Retina (tissue), 1 donor: ENCODE results near the gene KCNJ10.

Source experiments
- DNase-seq: peaks from one replicate; pipeline ENCODE4 v3.0.0-alpha.2; 2016

Gene KCNJ10

DNA sequence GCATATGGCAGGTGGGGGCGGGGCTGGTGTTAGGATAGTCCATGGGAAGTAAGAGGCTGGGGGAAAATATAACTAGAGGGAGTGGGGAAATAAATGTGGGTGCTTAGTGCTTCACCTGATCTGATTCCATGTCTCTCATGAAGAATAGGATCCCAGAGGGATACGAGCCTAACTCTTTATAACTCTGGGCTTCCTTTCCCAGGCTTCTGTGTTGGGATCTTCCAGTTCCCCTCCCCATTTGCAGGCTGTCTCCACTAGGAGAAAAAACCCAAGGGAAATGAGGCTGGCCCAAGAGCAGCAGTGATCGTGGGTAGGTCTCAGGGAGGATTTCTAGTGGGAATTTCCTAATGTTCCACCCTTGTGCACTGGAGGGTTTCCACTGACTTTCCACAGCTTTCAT is 13.0 kb upstream of the KCNJ10 start:
- DNase-seq = no peak

DNA sequence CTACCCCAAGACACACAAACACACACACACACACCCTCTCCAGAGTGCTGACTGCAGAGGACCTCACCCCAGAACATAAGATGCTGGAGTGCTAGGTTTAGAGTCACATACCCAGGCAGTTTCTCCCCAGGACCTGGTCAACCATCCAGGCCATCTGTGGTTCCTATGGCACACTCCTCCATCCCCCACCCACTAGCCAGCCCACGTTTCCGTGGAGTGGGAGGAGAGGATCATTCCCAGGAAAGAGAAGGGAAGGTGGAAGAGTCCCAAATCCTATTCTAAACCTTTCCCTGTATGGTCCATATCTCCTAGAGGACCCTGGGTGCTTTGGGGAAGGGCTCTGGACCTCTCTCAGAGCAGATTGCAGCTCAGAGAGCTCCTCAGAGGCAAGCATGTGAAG is 12.5 kb upstream of the KCNJ10 start:
- no peak for DNase-seq

- DNase-seq = peak; percentile 68
Observed at GRCh38 chr1:160081261-160081936, 11.4 kb upstream of the KCNJ10 start, which contains the start of gene KCNJ9. TSS of gene KCNJ9 (plus strand) at chr1:160081538. CDS start at chr1:160084031, 2,493 bp downstream.

DNA sequence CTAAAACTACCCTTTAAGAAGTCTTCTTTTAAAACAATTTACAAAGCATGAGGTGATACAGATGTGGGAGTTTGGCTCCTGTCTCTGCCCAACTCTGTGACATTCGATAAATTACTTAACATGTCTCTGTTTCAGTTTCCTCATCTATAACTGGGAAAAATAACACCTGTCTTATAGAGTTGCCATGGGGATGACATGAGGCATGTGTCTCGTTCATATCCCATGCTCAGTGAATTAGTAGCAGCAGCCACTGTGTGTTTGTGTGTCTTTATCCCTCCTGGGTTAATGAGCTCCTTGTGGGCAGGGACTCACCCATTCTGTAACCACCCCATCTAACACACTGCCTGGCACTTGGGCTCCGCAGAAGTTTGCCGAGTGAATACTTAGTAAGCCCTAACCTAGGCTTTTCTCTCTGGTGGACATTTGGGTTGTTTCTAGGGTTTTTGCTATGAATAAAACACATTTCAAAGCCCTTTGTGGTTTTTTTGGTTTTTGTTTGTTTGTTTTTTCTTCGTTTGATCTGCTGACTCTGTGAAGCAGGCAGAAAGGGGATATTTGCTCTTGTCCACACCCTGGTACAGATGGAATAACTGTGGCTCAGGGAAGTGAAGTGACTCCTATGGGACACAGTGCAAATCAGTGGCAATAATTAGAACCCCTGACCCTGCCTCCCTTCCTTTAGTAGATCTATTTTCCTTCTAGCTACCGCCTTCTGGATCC is 10.6 kb upstream of the KCNJ10 start:
- DNase-seq = no peak

DNA sequence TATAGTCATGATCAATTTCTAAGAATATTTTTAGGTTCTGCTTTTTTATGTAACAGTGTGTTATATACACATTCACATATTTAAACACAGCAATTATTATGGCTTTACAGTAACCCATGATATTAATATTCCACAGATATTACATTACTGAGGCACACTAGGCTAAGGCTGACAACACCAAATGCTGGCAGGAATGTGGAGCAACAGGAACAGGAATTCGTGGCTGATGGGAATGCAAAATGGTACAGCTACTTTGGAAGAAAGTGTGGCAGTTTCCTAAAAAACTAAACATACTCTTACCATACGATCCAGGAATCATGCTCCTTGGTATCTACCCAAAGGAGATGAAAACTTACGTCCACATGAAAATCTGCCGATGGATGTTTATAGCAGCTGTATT is 9.5 kb upstream of the KCNJ10 start:
- no peak for DNase-seq

- DNase-seq = peak; percentile 79
Observed at GRCh38 chr1:160078512-160079195, 8.7 kb upstream of the KCNJ10 start.

- DNase-seq = no peak
Observed at GRCh38 chr1:160077486-160077885, 7.5 kb upstream of the KCNJ10 start.

- DNase-seq = no peak
Observed at GRCh38 chr1:160076295-160076694, 6.3 kb upstream of the KCNJ10 start.

GRCh38 chr1:160075836-160076235 is 5.9 kb upstream of the KCNJ10 start:
- no peak for DNase-seq

DNA sequence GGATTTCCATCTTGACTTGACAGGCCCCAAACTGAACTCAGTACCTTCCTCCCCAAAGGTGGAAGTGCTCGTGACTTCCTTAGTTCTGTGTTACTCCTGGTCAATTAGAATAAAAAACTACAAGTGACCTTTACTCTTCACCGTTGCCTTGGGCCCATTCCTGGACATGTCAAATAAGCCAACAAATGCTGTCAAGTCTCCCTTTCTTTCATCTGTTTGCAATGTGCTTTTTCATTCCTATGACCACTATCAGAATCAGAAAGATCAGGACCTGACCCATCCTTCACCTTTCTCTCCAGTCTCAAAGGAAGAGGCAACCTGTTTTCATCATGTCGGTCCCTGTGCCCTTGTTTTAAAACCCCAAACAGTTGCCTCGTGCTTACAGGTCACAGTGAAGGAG is 4.9 kb upstream of the KCNJ10 start:
- no peak for DNase-seq

DNA sequence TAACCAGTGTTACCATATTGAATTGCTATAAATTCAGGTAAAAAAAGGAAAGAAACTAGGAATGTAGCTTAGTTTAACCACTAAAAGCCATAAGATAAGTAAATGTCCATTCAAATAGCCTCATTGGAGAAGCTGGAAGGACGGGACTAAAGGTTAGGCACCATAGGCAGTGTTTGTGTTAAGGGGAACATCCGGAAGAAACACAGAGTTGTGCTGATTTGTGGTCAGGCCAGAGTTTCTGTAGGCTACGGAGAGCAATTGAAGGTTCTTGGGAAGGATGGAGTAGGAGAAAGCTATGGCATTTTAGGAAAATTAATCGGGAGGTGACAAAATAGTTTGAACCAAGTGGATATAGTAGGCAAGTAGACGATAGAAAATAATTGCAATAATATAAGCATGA is 1.3 kb upstream of the KCNJ10 start:
- DNase-seq = no peak

- peak; percentile 89 for DNase-seq
Observed at GRCh38 chr1:160070243-160071163, 543 bp upstream of the KCNJ10 start.

DNA sequence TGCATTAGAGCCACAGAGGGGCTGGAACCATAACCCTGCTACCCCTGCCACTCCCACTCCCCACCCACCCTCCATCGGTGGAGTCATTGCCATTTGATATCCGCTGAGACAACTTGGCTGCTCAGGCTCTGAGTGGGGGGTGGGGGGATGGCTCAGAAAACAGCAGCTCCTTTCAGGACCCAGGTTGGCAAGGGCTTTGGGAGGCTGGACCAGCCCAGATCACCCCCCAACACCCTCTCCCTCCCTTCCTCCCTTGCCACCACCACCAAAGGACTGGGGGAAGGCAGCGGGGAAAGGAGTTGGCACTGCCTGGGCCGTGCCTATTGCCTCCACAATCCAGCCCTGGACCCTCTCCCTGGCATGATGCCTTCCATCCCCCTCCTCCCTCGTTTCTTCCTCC is 1.7 kb downstream of the KCNJ10 start:
- no peak for DNase-seq

DNA sequence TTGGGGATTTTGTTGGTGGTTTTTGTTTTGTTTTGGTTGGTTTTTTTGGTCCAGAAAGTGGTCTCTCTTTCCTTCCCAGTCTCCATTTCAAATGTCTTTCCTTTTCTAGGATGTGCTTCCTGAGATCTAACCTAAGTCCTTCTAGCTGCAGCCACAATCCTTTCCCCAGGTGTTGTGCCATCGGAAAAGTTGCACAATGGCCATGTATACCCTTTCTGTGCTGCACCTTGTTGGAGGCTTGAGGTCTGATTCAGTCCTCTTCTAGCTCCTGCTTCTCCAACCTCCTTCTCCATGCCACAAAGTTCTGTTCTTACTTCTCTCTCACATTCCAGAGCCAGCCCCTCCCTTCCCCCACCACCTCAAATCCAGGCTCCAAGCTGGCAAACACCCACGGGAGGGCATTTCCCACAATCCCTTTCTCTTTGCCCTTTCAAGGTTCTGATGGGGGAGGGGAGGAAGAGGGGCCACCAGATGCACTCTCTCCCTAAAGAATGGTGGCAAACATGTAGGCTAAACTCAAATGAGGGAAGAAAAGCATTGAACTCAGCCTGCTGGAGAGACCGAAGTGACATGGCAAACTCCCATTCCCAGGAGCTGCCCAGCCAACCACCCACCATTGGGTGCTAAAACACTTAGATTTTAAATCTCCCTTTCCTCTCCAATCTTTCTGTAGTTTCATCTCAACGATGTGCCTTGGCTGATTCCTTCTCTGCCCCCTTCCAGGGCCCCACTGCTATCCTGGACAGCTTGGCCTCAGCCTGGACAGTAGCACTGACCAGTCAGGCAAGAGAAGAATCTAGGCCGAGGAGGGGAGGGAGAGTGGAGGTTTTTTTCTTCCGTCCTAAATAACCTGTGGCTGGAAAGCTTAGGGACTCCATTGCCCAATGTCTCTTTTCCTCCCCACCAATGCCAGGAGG is 2.9 kb downstream of the KCNJ10 start:
- peak; percentile 84 for DNase-seq

GRCh38 chr1:160064746-160065145 is 5.2 kb downstream of the KCNJ10 start:
- DNase-seq = no peak

DNA sequence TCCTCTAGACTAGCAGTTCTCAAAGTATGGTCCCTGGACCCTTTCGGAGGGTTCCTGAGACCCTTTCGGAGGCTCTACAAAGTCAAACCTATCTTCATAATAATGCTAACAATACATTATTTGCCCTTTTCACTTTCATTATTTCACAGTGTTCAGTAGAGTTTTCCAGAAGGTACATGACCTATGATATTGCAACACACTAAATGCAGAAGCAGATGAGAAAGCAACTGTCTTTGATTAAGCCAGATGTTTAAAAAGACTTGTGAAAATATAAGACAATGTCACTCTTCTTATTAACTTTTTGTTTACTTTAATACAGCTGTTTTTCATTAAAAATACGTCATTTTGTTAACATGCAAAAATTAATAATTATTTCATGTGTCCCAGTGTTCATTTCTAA is 5.8 kb downstream of the KCNJ10 start:
- no peak for DNase-seq

DNA sequence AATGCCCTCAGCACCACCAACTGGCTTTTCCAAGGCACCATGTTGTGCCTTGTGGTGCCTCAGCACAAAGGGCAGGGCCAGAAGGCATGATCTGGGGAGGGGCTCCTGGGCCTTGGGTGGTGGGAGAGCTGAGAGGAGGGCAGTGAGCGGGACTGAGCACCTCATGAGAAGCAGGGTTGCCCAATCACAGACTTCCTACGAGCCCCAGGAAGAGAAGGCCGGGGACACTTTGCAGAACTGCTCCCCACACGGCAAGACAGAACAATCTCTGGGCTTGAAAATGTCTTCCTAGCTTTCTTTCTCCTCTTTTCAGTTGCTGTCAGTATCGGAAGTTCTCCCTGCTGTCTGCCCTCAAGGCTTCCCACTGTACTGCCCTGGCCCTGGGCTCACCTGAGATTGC is 6.8 kb downstream of the KCNJ10 start:
- no peak for DNase-seq

GRCh38 chr1:160062230-160062532 is 7.8 kb downstream of the KCNJ10 start:
- DNase-seq = peak; percentile 68

- no peak for DNase-seq
Observed at GRCh38 chr1:160061369-160062229, 8.4 kb downstream of the KCNJ10 start.

DNA sequence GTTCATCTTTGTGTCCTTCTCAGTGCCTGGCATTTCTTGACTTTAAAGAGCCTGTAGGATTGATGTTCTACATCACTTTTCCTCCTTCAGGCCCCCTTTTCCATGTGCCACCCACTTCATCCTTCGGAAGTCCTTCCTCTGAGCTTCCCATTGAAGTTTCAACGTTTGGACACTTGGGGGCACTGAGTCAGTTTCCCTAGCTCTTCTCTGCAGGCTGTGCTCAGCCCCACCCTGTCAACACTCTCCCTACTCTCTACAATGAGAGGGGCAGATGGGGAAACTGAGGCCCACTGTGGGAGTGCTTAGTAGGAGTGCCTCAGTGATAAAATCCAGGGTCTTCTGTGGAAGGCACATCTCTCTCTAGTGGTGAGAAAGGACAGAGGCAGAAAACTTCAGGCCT is 11.9 kb downstream of the KCNJ10 start:
- DNase-seq = no peak

- DNase-seq = no peak
Observed at GRCh38 chr1:160056648-160057169, 13.3 kb downstream of the KCNJ10 start.
